HG02870 (cell line): ENCODE data around the gene RAP1GAP.
"Not testable (repeated sequence)": the region's sequence is repeated elsewhere in the genome, so short reads cannot be mapped to it uniquely, and the experiment has no call there.

Source experiments
- ATAC-seq: cut with Tn5 transposase; IDR thresholded peaks from one replicate; pipeline ENCODE4 v1.9.1; 2021; ENCODE audit warnings: mild to moderate bottlenecking, moderate library complexity; ENCODE audit not compliant: unreplicated experiment

RAP1GAP gene

DNA sequence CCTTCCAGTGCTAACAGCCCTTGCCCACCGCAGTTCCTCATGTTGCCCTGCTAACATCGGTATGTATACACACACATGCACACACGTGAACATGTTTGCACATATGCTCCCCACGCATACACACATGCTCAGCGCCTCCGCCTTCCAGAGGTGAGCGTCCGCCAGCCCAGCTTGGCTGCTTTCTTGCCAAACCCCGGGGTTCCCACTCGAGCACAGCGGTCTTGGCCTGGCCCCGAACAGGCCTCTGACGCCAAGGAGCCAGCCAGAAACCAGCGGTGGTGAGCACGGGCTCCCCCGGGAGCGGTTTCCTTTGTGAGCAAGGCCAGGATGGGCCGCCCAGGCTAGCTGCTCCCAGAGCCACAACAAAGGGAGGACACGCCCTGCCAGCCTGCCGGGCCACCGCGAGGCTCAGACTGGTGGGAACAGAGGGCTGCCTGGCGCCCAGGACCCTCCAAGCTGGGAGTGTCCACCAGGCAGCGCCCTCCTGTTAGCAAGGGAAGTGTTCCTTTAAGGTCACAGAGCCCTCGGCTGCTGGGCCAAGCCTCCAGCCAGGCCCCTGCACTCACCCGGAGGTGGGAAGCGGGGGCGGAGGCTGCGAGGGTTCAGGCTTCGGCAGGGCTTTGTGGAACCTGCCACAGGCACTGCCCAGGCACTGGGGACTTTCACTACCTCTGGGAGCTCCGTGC lies 94.5 kb downstream of the RAP1GAP start:
- no peak for ATAC-seq

DNA sequence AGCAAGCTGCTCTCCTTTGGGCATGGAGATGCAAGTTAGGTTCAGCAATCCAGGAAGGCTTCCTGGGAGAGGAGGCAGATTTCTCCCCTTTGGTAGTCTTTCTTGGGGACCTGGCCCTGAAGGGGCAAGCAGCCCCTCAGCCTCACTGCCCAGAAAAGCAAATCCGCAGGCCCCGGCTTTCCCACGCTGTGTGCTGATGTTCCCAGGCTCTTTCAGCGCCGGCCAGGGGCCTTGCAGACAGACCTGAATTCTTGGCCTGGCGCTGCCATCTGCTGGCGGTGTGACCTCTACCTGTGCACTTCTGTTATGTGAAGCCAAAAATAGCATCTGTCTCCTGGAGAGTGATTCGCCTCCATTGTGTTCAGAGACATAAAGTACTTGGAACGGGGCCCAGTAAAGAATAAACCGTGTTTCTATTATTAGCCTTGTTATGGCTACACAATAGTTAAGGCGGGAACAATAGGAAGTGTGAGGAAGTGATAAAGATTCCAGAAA lies 95.1 kb downstream of the RAP1GAP start:
- no peak for ATAC-seq

DNA sequence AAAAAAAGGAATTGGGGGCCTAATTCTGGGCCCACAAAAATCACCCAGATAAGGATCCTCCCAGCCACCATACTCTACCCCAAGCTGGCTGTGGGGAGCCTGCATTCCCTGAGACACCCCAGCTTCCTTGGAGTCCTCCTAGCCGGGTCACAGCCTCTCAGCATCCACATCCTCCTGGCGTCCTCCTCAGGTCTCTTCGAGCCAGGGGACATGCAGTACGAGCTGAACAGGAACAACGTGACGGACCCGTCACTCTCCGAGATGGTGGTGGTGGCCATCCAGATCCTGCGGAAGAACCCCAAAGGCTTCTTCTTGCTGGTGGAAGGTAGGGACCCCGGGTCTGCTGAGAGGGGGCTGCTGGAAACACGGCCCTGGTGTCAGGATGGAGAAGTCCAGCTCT lies 95.7 kb downstream of the RAP1GAP start:
- ATAC-seq = no peak

DNA sequence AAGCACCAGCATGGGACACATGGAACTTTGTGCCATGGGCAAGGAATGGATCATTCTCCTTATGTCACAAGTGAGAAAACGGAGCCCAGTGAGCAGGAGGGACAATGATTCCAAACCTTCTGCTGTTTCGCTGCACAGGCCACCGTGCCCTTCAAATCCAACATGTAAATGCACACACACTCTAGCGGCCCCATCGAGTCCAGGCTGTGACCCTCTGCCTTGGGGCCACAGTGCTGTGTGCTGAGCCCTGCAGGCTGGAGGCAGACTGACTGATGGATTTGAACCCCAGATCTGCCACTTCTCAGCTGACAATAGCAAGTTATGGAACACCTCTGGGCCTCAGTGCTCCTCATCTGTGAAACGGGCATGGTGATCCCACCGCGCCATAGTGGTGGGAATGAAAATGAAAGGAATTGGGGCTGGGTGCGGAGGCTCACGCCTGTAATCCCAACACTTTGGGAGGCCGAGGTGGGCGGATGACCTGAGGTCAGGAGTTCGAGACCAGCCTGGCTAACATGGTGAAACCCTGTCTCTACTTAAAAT lies 96.4 kb downstream of the RAP1GAP start:
- no peak for ATAC-seq

DNA sequence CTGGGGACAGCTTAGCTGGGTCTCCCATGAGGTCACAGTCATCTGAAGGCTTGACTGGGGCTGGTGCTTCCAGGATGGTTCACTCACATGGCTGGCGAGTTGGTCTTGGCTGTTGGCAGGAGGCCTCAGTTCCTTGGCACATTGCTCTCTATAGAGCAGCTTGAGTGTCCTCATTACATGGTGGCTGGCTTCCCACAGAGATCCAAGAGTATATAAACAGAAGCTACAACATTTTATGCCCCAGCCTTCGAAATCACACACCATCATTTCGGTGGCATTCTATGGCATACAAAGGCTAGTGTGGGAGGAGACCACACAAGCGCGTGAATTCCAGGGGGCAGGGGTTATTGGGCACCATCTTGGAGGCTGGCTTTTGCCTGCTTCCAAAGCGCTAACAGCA lies 96.9 kb downstream of the RAP1GAP start:
- ATAC-seq = no peak

DNA sequence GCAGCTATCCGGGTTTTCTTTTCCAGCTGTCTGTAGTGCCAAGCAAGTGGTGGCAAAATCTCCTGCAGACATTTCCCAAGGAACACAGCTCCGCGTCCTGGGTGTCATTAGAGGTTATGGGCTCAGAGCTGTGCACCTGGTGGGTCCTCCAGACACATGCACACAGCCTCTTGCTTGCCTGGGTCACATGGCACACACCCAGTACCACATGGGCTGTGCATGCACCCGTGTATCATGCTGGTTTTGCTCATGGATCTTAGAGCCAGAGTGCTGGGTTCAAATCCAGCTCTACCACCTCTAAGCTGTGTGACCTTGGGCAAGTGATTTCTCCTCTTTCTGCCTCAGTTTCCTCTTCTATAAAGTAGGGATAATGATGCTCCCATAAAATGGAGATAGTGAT lies 98.3 kb downstream of the RAP1GAP start:
- no peak for ATAC-seq

DNA sequence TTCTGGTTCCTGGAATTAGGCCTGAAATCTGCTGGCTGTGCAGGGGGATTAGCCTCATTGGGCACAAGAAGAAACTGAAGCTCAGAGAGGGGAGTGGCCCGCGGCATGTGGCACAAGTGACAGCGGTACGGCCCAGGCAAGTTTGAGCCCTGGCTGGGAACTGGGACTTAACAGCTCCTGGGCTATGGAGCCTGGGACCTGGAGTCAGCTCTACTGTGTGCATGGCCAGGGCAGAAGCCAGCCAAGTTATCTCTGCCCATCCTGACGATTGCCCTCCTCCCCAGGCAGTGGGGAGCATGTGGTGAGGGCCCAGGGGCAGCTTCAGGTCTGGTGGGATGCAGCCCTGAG lies 98.7 kb downstream of the RAP1GAP start:
- no peak for ATAC-seq

DNA sequence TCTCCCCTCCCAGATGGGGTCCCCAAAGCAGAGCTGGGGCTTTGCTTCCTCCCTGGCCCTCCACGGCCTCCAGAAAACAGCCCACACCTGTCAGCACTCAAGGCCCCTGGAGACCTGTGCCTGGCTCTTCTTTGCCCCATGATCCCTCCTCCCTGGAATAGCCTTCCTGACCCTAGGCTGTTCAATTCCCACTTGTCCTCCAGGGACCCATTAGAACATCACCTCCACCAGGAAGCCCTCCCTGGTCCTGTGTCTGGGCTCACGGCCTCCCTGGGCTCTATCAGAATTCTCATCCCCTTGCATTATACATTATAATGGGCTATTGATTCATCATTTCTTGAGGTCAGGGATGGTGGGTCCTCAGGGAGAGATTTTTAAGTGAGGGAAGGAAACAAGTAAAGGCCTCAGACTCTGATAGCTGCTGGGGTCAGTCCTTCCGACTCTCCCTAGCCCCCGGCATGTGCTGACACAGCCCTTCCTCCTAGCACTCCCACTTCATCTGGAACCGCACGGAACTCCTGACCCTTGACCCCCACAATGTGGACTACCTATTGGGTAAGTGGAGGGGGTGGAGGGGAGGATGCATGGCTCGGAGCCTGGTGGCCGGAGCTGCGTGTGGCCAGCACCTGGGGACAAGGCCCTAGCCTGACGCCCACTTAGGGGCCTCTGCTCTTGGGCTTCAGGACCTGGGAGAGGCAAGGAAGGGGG lies 99.2 kb downstream of the RAP1GAP start:
- ATAC-seq = no peak

DNA sequence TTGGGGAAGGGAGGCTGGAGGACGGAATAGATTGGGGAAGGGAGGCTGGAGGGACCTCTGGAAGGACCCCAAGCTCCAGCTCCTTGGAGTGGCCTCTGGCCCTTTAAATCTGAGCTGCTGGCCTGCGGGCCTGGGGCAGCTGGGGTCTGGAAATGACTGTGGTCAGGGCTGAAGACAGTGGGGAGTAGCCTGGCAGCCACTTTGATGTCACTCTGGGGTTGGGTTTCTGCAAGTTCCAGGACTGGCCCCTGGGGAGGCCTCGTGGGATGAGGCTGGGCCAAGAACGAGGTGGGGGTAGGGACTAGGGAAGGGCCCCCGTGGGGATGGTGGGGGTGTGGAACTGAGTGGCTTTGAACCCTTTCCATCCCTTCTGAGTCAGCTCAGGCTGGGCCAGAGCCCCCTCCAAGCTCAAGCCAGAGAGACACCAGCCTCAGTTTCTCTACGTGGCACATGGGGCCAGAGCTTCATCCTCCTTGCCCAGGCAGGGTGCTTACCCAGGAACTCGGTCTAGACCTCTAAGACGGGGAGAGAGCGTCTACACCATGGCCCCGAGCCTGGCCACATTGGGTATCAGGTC lies 100.3 kb downstream of the RAP1GAP start:
- no peak for ATAC-seq

DNA sequence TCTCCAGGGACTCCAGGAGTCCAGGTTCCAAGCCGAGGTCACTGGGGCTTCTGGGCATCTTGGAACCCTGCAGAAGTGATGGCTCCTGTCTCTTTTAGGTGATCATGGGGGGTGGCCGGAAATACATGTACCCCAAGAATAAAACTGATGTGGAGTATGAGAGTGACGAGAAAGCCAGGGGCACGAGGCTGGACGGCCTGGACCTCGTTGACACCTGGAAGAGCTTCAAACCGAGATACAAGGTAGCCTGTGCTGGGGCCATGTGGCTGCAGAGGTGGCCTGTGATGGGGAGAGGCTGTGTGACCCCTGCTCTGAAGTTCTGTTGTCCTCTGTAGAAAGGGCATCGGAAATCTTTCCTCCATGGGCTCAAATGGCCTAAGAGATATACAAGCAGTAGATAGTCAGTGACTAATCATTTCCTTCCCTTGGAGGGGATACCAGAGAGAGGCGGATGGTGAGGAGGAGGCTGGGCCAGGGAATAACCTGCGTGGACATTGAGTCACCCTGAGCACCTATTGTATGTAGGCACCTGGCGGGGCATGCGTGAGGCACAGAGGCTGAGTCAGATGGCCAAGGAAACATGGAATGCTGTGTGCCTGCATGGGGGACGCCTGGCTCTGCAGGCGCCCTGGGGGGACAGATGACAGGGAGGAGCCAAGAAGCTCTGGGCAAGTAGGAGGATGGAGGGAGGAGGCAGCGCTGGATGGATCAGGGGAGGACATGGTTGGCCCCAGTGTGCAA lies 101.0 kb downstream of the RAP1GAP start:
- ATAC-seq = no peak

DNA sequence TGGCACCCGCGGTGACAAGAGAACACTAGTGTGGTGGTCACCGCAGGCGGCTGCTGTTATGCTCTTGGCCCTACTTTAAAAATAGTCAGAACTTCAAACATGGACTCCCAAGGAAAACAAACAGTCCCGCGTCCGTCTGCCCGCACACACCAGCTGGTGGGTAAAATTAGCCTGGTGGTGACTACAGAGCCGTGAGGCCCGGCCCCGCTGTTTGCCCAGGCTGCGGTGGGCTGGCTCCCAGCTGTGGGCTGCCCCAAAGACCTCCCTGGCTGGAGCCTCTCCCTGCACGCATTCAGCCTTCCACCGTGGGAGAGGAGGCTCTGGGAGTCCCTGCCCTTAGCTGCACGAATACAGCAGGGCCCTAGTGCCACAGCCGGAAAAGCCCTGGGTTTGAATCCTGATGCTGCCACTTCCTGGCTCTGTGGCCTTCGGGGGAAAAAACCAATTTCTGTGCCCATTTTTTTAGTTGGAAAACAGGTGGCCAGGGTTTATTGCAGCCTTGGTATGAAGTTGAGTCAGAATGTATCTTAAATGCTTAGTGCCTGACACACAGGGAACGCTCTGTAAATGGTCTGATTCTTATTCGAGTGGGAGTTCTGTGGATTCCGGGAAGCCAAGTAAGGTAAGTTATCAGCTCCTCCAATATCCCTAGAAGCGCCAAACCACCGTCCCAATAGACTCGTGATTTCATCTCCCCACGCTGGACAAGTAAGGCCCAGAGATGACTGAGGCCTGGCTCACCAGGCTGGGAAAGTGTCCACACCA lies 101.7 kb downstream of the RAP1GAP start:
- ATAC-seq = no peak

DNA sequence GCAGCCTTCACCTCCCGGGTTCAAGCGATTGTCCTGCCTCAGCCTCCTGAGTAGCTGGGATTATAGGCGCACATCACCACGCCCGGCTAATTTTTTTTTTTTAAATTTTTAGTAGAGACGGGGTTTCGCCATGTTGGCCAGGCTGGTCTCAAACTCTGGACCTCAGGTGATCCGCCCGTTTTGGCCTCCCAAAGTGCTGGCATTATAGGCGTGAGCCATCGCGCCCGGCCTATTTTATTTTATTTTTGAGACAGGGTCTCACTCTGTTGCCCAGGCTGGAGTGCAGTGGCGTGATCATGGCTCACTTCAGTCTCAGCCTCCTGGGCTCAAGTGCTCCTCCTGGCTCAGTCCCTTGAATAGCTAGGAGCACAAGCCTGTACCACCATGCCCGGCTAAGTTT lies 102.8 kb downstream of the RAP1GAP start:
- not testable (repeated sequence) for ATAC-seq

DNA sequence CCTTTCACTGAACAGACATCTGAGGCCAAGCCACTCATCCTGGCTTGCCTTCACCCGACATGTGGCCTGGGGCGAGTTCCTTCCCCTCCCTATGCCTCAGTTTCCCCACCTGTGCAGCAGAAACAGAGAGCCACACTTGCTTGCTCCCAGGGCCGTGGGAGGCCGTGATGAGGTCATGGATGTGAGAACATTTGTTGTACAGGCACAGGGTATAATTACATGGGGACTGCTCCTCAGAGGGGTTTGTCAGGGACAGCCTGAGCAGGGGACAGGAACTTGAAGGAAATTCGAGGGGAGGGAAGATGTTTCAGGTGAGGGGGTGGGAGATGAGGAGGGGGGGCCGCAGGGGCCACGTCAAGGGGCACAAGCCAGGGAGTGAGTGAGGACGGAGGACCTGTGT lies 103.9 kb downstream of the RAP1GAP start:
- ATAC-seq = no peak

DNA sequence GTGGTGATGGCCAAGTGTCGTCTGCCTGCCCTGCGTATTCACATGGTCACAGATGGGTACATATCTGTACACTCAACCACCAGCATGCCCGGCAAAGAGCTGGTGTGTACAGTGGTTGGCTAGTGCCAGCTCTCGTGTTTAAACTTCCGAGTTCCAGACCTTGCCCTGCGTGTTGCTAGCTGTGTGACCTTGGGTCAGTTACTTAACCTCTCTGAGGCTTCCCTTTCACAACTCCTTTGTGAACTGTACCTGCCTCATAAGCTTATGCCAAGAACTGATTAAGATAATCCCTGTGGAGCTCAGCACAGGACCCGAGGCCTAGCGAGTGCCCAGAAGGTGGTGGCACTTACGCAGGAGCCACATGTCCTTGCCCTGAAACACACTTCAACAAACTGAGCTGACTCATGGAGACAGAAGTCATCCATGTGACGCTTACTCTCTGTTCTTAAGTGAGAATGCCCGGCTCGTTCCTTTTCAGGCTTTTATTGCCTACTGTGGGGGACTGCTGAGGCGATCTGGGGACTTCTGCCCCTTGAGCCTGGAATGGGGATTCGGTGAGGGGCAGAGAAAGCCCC lies 104.5 kb downstream of the RAP1GAP start:
- no peak for ATAC-seq

DNA sequence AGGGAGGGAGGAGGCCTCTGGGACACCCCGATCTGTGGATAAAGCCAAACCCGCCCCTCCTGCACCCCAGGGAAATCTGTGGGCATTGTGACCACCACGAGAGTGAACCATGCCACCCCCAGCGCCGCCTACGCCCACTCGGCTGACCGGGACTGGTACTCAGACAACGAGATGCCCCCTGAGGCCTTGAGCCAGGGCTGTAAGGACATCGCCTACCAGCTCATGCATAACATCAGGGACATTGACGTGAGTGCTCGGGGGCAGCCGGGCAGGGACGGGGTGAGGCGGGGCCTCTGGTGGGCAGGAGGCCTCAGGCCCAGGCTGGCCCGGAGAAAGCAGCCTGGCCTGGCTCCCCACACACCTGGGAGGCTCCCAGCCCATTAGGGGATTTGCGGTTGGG lies 105.2 kb downstream of the RAP1GAP start:
- no peak for ATAC-seq

DNA sequence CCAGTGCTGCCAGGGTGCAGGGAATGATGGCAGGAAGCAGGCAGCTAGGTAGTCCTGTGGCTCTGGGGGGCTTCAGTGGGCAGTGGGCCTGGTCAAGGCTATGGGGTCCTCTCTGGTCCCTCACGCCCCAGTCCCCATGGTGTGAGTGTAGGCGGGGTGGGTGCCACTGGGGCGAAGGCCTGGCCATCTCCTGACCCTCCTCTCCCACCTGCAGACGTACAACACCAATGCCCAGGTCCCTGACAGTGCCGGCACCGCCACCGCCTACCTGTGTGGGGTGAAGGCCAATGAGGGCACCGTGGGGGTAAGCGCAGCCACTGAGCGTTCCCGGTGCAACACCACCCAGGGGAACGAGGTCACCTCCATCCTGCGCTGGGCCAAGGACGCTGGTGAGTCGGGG lies 106.3 kb downstream of the RAP1GAP start:
- no peak for ATAC-seq

DNA sequence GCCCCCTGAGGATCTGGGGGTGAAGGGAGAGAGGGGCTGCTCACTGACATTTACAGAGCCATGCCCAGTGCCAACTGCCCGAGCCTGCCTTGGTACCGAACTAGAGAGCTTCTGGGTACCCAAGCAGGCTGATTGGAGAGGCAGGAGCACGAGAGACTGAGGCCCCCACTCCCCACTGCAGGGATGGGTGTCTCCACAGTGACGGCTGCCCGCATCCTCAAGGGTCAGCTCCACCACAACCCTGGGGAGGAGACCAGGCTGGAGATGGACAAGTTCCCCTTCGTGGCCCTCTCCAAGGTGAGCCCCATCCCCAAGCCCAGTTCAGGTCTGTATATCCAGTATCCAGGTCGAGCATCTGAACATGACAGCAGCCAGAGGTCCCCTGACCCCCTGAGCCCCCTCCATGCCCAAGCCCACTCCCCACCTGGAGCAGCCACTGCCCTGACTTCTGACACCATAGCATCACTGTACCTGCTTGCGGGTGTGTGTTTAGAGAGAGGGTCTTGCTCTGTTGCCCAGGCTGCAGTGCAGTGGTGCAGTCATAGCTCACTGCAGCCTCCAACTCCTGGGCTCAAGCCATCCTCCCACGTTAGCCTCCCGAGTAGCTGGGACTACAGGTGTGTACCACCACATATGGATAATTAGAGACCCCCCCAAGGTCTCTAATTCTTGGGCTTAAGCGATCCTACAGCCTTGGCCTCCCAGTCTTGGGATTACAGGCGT lies 108.1 kb downstream of the RAP1GAP start:
- no peak for ATAC-seq

DNA sequence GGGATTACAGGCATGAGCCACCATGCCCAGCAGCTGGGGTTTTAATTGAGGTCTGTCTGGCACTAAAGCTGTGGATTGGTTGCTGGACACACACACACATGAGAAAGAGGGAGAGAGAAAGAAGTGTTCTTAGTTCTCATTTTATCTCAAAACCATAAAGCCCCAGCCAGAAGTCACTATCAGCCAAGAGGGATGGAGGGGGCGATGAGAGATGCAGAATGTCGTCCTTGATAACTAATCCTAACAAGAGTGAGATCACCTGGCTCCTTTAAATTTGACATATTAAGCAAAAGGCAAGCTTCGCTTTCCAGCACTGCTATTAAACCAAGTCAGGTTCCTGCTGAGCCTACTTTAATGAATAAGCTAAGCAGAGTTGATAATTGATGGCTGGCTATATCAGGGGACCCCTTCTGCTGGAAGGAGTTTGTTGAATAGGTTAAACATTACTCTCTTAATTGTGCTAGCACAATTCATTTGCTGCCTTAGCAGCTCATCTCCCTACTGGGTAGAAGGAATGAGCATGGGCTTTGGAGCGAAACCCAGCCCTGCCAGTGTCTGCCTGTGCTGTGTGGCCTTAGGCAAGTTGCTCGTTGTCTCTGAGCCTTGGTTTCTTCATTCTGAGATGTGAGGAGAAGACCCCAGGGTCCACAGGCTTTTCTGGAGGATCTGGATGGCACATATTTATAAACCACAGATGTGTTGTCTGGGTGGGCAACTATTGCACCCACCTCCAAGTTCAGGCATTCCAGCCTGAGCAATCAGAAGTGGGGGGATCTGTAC lies 109.2 kb downstream of the RAP1GAP start:
- no peak for ATAC-seq
